GM19099 (cell line): Measurements from ENCODE around the gene TMEM270.

ENCODE experiments used
- POLR2A ChIP-seq: IDR thresholded peaks from 3 replicates; pipeline ENCODE4 v1.6.1; 2011; ENCODE audit warnings: low read depth; ENCODE audit not compliant: insufficient read length; ENCODE audit errors: extremely low read depth

The TMEM270 gene

DNA sequence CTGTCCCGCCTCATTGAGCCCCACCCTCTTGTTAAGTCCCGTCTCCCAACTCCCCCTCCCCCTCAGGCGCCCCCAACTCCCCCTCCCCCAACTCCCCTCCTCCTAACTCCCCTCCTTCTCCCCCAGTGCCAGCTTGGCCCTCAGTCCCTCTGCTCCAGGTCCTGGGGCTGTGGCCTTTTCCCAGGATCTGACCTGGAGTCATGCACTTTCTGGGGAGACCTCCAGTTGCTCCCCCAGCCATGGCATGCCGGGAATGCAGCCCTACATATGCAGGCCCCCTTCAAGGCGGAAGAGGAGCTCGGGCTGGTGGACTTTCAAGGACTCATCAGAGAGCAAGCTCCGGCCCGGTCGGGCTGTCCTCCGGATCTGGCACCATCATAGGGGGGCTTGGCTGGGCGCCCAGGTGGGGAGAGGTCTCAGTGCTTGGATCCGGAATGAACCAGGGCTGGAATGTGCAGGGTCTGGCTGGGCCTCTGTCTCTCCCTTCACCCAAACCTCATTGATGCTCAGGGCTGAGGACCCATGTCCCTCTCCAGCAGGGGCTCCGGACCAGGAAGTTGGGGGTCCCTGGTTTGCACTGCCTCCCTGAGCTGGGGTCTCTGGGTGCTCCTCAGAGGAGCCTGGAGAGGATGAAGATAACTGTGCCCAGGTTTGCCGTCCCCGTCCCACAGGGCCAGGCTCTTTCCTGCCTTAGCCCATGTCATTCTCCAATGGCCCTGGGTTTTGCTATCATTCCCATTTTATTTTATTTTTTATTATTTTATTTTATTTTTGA is 41.1 kb downstream of the TMEM270 start:
- no peak for TF ChIP-seq POLR2A

DNA sequence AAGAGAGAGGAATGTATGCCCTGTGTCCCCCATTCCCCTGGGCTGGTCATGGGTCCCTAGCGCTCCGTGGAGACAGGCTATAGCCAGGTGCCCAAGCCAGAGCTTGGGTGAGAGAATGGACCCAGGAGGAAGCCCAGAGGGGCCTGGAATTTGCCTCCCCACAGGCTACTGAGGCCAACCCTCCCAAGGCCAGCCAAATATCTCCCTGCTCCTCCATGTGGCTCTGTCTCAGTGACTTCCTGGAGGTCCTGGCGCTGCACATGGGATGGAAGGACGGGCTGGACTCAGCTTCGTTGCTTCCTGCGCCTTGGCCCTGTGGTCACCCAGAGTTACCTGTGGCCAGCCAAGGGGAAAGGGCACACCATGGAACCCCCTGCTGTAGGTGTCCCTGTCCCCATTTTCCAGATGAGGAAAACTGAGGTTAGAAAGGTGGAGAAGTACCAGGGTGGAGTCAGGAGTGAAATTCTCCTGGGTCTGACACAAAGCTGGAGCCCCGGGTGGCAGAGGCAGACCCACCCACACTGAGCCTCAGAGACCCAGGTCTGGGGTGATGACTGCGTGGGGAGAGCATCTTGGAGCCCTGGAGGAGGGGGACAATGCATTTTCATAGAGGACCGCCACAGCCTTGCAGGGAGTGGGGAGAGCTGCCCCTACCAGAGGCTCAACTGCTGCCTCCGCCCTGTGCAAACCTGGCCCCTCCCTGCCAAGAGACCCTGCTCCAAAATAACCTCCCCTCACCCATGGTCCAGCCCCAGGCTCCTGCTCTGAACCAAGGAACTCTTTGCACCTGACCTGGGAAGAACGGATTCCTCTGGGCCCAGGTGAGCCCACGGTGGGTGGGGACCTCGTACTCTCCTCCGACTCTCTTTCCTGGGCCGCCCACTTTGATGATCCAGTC is 42.6 kb downstream of the TMEM270 start:
- TF ChIP-seq POLR2A, result no peak

DNA sequence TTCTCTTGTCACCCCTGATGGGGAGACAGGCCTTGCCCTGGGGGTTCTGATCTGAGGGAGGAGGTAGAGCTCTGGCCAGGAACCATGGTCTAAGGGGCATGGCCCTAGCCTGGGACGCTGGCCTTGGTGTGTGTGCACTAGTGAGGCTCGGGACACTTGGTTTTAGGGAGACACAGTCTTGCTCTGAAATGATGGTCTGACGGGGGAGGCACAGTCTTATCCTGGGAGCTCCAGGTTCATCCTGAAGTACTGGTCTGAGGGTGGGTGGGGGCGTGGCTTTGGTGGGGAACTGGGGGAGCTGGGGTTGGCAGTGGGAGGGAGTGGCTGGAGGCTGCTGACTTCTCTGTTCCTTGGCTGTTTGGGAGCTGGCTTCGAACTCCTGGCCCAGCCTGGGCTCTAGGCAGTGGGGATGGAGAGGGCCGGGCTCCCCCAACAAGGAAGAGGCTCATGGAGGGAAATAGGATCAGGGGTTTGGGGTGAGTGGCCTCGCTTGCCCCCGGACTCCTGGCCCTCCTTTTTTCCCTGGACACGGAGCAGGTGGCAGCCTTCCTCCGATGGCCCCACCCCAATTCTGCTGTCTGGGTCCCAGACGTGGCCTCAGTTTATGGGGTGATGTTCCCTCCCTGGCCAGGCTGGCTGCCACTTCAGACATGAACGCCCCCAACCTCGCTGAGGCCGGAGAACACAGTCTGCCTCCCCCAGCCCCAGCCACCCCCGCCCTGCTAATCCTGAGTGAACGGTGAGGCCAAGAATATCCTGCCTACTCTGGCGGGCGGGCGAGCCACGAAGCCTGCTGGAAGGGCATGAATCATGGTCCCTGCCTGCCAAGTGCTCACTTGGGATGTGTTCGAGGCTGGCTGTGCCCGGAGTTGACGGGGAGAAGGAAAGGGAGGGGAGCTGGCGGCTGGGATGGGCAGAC is 43.5 kb downstream of the TMEM270 start:
- no peak for TF ChIP-seq POLR2A

GRCh38 chr7:73905360-73905759 is 44.4 kb downstream of the TMEM270 start:
- TF ChIP-seq POLR2A, result no peak

GRCh38 chr7:73906874-73907273 is 45.9 kb downstream of the TMEM270 start:
- TF ChIP-seq POLR2A, result no peak

- TF ChIP-seq POLR2A, result no peak
Measured at GRCh38 chr7:73907554-73908122, 46.7 kb downstream of the TMEM270 start.

DNA sequence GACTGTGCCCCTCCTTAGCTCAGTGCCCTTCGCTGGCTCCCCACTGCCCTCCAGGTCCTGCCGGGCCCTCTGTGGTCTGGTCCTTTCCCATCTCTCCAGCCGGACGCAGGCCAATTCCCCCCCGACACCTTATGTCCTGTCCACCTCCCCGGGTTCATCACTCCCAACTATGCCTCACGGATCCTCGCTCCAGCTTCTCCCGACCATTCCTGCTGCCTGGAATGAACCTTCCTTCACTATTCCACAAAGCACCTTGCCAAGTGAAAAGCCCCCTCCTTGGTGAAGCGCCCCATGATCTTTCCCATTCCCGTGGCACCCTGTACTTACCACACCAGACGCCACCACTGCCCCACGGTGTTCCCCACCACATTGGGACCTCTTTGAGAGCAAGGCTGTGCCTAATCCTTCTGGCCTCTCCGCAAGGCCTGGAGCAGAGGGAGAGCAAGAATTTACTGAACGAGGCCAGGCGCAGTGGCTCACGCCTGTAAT is 47.2 kb downstream of the TMEM270 start:
- TF ChIP-seq POLR2A, result no peak

GRCh38 chr7:73909051-73909941 is 48.3 kb downstream of the TMEM270 start:
- TF ChIP-seq POLR2A, result no peak

DNA sequence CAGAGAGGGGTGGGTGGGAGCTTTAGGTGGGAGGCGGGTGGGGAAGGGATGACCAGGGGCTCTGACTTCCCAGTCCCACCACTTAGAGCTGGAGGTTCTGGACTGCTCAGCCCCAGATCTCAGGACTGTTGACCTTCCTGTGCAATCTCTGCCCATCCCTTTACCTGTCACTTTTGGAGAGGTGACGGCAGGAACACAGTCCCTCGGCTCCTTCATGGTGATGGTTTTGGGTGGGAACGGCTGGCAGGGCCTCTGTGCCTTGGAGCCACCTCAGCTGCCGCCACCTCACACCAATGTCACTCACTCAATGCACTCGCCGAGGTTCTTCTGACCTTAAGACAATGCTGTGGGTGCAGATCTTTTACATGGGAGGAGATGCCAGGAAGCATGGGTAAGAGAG is 49.0 kb downstream of the TMEM270 start:
- no peak for TF ChIP-seq POLR2A

- no peak for TF ChIP-seq POLR2A
Measured at GRCh38 chr7:73912223-73912622, 51.3 kb downstream of the TMEM270 start.
